Measurements from ENCODE around the gene PACRG.
A peak's percentile ranks its signal among the peaks of the same experiment; 100 is the strongest.

The PACRG gene

GRCh38 chr6:163094881-163095280 lies 367.1 kb downstream of the PACRG start:
- no peak for DNase-seq

- no peak for DNase-seq
Observed at GRCh38 chr6:163095401-163095800, 367.6 kb downstream of the PACRG start.

DNA sequence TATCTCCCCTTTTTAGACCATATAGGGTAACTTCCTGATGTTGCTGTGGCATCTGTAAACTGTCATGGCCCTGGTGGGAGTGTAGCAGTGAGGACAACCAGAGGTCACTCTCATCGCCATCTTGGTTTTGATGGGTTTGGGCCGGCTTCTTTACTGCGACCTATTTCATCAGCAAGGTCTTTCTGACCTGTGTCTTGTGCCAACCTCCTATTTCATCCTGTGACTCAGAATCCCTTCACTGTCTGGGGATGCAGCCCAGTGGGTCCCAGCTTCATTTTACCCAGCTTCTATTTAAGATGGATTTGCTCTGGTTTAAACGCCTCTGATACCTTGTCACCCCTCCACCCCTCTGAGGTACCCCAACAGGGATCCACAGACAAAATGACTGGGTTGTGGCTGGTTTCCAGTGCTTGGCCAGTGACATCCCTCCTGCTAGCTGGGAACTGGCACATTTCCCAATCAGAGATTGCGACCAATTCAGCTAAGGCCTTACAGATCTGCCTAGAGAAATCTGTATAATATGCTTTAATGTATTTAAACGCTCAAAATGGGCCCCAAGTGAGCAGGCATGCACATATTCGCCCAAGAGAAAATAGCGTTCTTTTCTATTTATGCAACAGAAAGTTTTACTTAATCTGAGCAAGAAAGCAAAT lies 371.2 kb downstream of the PACRG start:
- no peak for DNase-seq

DNA sequence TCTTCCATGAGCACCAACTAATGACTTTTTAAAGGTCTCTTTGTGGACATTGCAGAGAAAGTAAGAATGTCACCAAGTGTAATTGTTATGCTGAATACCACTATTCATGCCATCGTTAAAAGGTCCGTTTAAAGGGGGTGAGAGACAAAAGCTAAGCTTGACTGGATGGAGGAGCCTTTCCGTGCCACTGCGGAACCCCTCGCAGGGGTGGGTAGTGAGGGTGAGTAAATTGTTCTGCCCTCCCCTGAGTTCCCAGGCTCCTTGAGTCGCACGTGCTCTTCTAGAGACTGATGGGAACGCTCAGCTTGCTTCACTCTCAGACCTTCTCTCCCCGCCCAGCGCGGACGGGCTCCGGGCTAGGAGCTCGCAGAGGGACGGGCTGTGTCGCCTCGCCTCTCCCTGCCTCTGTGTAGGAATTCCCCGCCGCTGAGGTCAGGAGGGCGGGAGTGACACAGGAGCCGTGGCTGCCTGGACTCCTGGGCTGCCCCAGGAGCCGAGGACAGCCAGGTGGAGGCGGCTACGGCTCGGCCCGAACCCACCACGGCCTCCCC lies 371.9 kb downstream of the PACRG start:
- no peak for DNase-seq

DNA sequence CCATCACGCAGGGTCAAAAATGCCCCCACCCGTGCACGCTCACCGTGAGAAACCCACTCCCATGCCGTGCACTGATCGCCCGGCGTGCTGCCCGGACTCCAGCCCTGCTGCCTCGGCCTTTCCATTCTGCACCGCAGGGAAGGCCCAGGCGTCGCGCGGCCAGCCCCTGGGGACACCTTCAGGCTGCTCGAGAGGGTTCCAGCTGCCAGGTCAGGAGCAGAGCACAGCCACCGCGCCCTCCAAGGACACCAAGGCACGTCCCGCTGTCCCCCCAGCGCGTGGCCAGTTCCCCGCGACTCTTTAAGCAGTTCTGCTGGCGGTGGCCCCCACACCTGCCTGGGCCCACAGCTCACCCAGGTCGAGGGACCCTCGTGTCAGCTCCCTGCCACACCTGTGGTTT lies 372.5 kb downstream of the PACRG start:
- no peak for DNase-seq

DNA sequence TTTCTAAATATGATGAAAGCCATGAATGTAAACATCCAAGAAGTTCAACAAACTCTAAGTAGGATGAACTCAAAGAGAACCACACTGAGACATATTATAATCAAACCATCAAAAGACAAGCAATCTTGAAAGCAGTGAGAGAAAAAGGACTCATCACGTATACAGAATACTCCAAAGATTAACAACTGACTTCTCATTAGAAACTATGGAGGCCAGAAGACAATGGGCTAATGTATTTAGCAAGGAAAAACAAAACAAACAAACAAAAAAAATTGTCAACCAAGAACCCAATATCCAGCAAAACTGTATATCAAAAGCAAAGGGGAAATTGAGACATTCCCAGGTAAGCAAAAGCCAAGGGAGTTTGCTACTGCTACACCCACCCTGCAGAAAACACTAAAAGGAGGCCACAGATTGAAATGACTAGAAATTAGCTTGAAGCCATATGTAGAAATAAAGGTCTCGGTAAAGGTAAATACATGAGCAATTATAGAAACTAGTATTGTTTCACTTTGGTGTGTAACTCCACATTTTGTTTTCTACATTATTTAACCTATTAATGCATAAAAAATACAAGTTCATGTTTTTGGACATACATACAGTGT lies 385.7 kb downstream of the PACRG start:
- no peak for DNase-seq

- DNase-seq = no peak
Observed at GRCh38 chr6:163118941-163119340, 391.2 kb downstream of the PACRG start.

- no peak for DNase-seq
Observed at GRCh38 chr6:163120223-163120622, 392.4 kb downstream of the PACRG start.

DNA sequence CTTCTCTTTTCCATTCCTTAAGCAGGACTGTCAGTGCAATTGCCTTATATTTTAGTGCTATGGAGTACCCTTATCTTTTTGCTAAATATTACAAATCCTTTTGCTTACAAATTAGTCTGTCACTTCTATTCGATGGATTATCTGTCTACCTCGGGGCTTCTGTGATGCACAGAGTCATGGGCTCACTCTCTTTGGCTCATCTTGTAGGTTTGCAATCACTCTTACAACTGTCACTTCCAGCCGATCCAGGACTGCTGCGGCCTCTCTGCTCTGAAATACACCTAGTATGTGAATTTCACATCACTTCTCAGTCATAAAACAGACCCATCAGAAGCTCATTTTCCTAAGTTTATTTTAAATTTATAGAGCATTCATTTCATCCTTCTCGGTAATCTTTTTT lies 393.5 kb downstream of the PACRG start:
- DNase-seq = no peak

GRCh38 chr6:163122365-163122764 lies 394.6 kb downstream of the PACRG start:
- DNase-seq = peak; percentile 68

DNA sequence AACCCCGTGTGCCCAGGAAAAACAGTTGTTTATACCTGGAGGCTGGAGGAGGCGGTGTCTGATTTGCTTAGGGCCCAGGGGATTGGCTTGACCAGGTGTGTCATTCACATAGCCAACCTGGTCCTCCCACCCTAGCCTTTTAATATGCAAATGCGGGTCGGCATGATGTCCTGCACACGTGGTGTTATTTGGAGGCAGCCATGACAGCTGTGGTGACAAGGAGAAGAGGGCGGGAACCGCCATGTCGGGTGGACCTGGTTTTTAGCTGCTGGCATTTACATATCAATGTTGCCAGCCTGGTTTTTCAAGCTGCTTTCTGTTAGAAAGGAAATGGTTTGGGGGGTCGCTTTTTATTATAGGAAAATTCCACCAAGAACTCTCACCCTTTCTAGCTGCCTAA lies 395.3 kb downstream of the PACRG start:
- DNase-seq = no peak

GRCh38 chr6:163126741-163127140 lies 399.0 kb downstream of the PACRG start:
- DNase-seq = no peak

GRCh38 chr6:163127587-163127986 lies 399.8 kb downstream of the PACRG start:
- DNase-seq = no peak

DNA sequence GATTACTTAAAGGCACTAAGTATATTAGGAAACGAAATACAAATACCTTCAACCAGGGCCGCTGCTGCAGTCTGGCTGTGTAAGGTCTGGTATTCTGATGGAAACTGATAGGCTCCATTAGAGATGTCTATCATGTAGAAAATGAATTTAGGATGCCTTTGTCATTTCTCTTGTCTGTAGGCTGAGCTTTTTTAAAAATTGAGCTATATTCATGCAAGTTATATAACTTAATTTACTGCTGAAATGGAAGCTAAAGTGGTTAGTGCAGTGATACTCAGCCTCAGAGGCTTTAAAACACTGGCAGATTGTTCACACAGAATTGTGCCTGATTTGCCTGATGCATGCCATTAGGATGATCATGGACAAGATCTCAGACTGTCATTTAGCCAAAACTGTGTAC lies 400.6 kb downstream of the PACRG start:
- DNase-seq = no peak

DNA sequence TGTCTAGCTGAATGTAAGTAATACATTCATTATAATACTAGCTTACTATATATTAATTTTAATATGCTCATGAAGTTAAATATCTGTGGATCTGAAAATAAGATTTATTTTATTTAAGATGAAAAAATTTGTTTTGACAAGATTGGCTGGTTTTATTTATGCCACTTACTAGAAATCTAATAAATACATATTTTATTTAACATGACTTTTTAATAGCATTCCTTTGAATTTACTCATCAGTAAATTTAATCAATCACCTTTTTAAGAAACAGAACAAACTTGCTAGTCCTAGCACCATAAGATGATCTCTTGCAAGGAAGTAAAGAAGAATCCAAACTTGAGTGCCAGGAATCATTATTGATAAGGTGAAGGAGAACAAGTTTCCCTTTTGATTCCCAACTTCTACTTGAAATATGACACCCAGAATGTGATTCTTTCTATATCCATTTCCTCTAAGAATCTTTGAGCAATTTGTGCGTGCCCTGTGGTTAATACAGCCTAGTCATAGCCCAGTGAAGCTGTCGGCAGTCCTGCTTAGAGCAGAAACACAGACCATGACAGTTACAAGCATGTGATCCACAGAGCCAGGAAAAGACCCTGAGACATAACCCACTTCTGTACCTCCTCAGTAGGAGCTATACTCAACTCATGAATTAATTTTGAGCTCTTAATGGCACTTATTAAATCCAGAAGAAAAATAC lies 404.4 kb downstream of the PACRG start:
- DNase-seq = no peak

GRCh38 chr6:163133017-163133416 lies 405.2 kb downstream of the PACRG start:
- no peak for DNase-seq

DNA sequence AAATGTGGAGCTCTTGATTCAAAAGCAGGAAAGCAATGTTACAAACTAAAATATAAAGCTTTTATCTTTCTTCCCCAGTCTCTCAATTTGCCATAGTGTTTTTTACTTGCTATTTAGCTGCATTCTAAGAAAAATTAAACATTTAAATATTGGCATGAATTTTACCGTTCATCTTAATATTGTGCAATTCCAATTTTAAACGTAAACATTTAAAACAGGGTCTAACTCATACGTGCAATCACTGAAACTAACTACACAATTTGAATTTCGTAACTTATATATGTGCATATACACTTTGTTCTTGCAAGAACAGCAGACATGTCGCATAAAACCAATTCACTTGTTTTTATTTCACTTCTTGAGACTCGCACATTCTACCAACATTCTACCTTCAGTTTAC lies 405.9 kb downstream of the PACRG start:
- DNase-seq = no peak

DNA sequence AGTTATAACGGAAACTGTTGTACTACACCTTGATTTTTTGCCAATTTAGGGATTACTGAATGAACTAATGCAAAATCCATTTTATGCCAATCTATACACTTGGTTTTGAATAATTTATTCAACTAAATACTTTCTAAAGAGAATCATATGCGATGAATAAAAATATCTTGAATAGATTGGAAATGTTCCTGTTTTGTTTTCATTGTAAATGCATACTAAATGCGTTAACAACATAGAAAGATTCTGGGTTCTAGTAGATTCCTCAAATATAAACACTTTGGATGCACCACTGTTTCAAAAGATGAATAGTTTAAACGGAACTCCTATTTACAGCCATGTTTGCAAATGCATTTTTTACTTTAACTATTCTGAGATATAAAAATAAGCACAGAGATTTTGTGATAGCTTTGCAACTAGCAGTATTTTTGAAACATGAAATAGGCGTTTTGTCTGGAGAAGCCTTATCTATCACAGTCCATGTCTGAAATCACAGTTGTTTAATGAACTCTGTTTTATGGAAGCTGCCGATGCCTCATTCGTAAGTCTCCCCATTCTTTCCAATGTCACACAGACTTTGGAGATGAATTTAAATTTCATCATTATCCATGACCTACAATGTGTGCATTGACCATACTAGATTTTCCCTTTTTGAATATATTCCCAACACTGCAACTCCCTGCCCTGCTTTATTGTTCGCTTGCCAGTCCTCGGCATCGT lies 409.1 kb downstream of the PACRG start:
- DNase-seq = no peak

DNA sequence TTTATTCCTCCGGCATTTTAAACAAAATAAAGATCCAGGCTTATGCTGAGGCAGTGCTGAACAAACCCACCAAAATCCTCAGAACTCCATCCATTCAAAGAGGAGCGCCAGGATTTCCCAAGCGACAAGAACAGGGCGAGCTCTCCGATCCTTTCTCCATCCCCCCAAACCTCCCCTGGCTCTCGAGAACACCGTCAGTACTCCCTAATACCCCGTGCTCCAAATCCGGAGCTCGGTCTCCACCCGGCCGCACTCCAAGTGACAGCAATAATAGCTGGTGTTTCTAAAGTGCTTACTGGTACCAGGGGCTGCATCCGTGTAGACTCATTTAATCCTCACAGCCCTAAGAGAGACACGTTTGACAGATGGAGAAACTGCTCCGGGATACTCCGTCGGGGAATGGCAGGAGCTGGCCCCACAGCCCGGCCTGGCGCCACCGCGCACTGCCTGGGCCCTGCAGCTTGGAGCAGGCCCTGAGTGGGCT lies 409.7 kb downstream of the PACRG start:
- no peak for DNase-seq

GRCh38 chr6:163146036-163146435 lies 418.3 kb downstream of the PACRG start:
- DNase-seq = no peak

GRCh38 chr6:163147994-163148393 lies 420.2 kb downstream of the PACRG start:
- DNase-seq = no peak

- no peak for DNase-seq
Observed at GRCh38 chr6:163148451-163149278, 420.9 kb downstream of the PACRG start.

Data from GF-D8 (cell line).